ENCODE results near the gene FCRL5.
A peak's percentile ranks its signal among the peaks of the same experiment; 100 is the strongest.
"Not testable (repeated sequence)": the region's sequence is repeated elsewhere in the genome, so short reads cannot be mapped to it uniquely, and the experiment has no call there.

Gene FCRL5

DNA sequence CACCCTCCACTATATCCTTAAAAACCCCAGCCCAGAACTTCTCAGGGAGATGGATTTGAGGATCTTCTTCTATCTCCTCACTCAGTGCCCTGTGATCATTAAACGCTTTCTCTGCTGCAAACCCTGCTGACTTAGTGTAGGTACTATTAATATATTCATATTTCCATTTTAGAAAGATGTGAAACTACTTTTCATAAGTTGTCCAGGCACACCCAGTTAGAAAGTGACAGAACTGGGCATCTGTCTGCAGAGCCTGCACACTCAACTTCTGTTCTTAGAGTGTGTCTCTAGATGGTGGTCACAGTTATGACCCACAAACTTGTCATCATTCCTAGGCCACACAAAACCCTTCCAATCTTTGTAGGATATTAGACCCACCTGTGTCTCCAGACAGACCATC, 55.0 kb downstream of the FCRL5 start:
- in situ Hi-C loops (cut with HindIII; ENCODE audit: low pct_ligation_motif_present, low pct_unique_long_range_greater_than_20kb, low sequenced_read_pairs), result no loop called here
- DNase-seq, result no peak

DNA sequence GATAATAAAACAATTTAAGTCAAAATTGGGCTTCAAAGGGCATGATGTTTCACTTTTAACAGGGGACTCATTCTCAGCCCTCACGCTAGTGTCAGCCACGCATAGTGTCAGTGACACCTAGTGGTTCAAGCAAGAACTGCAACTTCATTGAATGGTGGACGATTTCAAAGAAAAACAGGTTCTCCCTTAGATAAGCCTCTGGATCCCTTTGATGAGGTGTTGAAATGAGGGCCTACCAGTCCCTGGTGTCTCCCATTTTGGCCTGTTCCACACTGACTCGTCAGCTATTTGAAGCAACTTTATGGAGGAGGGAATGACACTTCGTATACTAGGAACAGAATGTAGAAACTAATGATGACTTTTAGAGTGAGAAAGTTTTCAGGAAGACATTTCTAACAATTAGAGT, 56.2 kb downstream of the FCRL5 start:
- DNase-seq, result peak; percentile 54
- in situ Hi-C loops (cut with HindIII; ENCODE audit: low pct_ligation_motif_present, low pct_unique_long_range_greater_than_20kb, low sequenced_read_pairs), result no loop called here

DNA sequence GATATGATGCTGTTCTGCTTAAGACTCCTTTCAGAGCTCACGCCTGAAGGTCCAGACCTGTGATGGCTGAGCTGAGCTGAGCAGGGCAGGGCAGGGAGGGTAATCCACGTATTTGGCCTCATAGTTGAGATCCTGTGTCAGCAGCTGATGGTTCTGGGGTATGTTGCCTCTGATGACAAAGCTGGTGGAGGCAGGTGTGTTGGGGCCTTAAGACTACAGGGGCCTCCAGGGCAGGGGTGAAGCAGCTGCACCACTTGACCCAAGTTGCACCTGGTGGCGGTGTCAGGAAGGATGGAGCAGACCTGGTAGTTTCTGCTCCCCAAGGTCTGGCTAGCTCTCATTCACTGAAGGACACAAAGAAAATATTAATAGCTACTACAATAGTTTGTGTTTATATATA, 57.0 kb downstream of the FCRL5 start:
- in situ Hi-C loops (cut with HindIII; ENCODE audit: low pct_ligation_motif_present, low pct_unique_long_range_greater_than_20kb, low sequenced_read_pairs), result no loop called here
- no peak for DNase-seq

DNA sequence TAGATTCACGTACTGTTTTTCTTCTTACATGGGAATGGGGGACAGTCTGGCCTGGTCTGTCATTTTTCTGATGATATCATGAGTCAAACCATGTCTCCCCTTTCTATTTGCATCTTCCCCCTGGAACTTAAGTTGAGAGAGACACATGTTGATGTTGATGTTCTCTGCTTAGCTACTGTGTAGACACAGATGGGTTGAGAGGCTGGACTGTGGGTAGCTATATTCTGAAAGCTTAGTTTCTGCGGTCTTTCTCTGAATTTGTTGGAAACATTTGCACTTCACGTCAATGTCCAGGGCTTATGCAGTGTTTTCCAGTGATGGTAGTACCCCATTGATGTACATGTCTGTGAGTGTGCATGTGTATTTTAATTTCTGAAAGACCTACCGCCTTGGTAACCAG, 58.2 kb downstream of the FCRL5 start:
- no peak for DNase-seq
- in situ Hi-C loops (cut with HindIII; ENCODE audit: low pct_ligation_motif_present, low pct_unique_long_range_greater_than_20kb, low sequenced_read_pairs), result no loop called here

DNA sequence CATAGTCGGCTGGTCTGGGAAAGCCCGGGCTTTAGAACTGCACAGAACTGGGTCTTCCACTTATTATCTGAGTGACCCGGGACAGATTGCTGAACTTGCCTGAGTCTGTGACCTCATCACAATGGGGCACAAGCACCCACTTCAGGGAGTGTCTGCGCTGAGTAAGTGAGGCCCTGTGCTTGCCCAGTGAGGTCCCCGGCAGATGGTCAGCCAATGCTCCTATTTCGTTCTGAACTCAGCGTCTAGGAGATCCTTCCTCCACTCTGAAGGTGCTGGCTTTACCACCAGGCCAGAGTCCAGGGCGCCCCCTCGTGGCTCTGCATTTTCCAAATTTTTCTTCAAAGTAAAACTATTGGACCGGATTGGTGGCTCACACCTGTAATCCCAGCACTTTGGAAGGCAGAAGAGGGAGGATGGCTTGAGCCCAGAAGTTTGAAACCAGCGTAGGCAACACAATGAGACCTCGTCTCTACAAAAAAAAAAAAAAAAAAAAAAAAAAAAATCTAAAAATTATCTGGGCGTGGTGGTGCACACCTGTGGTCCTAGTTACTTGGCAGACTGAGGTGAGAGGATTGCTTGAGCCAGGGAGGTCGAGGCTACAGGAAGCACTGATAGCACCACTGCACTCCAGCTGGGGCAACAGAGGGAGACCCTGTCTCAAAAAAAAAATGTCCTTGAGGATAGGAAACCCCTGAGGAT, 61.7 kb downstream of the FCRL5 start:
- peak; percentile 71 for DNase-seq
- in situ Hi-C loops (cut with HindIII; ENCODE audit: low pct_ligation_motif_present, low pct_unique_long_range_greater_than_20kb, low sequenced_read_pairs), result no loop called here

DNA sequence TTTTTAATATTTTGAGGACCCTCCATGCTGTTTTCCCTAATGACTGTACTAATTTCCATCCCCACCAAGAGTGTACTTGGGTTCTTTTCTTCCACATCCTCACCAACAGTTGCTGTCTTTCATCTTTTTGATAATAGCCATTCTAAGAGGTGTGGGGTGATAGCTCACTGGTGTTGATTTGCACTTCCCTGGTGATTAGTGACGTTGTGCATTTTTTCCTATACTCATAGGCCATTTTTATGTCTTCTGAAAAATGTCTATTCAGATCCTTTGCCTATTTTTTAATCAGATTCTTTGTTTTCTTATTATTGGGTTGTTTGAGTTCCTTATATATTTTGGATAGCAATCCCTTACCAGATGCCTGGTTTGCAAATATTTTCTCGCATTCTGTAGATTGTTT, 64.2 kb downstream of the FCRL5 start:
- in situ Hi-C loops (cut with HindIII; ENCODE audit: low pct_ligation_motif_present, low pct_unique_long_range_greater_than_20kb, low sequenced_read_pairs), result no loop called here
- DNase-seq, result no peak

DNA sequence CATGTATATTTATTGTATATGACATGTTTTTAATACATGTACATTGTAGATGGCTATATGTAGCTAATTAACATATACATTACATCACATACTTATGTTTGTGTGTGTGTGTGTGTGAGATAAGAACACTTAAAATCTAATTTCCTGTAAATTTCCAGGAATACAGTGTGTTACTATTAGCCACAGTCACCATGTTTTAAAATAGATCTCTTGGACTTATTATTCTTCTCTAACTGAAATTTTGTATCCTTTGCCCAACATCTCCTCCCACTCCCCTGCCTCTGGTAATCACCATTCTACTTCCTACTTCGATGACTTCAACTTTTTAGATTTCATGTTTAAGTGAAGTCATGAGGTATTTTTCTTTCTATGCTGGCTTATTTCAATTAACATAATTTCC, 64.8 kb downstream of the FCRL5 start:
- in situ Hi-C loops (cut with HindIII; ENCODE audit: low pct_ligation_motif_present, low pct_unique_long_range_greater_than_20kb, low sequenced_read_pairs), result no loop called here
- no peak for DNase-seq

DNA sequence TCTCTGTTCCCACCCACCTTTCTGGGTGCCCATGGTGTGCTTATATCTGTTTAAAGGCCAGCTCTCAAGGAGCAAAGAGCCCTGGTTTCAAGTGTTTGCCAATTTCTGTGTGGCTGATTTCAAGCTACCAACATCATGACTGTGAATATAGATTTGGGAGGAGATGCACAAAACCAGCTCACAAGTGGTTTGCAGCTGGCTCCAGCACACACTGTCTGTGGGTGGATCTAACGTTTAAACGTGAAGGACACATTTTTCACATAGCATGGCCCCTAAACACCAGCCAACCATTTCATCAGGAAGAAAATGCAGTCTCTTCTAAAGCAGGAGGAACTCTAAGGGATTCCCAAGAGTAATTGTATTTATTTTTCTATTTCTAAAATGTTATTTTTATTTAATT, 65.2 kb downstream of the FCRL5 start:
- in situ Hi-C loops (cut with HindIII; ENCODE audit: low pct_ligation_motif_present, low pct_unique_long_range_greater_than_20kb, low sequenced_read_pairs), result no loop called here
- DNase-seq, result no peak

DNA sequence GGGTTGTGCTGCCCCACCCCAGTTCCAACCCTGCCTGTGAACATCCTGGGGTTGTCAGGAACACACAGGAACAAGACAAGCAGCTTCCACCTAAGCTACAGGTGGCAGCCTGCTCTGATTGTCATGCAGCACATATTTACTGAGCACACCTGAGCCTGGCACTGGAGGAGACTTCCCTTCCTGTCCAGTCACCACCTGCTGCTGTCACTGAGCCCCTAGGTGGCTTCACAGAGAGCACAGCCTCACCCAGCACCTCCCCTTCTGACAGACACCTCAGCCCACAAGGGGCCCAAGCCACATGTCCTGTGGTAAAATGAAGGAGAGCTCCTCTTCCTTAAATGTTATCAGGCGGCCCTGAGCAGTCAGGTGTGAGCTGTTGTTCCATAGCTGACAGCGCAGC, 65.9 kb downstream of the FCRL5 start:
- DNase-seq; in situ Hi-C loops (cut with HindIII; ENCODE audit: low pct_ligation_motif_present, low pct_unique_long_range_greater_than_20kb, low sequenced_read_pairs): not testable (repeated sequence)

DNA sequence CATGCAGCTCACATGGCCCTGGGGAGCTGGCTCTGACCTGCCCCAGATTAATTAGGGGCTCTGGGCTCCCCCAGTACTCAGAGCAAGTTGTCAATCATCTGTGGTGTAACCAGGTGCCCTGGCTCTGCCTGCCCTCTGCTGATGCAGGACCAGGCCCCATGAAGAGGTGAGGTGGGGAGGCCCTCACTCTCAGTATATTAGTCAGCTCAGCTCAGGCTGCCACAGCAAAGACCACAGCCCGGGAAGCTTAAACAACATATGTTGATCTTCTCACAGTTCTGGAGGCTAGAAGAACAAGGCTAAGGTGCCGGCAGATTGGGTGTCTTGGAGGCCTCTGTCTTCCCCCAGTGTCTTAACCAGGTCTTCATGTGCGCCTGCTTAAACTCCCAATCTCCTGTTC, 66.5 kb downstream of the FCRL5 start:
- no peak for DNase-seq
- in situ Hi-C loops (cut with HindIII; ENCODE audit: low pct_ligation_motif_present, low pct_unique_long_range_greater_than_20kb, low sequenced_read_pairs), result no loop called here

DNA sequence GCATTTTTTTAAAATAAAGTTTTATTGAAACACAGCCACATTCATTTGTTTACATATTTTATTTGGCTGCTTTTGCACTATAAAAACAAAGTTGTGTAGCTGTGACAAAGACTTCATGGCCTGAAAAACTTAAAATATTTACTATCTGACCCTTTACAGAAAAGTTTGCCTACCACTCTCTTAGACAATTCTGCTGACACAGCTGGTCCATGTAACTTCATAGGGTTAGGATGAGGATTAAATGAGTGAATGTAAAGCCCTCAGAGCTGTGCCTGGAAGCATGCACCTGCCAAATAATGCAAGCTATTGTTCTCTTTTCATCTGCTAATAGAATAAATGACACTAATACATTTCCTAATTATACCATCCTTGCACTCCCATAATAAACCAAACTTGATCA, 67.7 kb downstream of the FCRL5 start:
- in situ Hi-C loops (cut with HindIII; ENCODE audit: low pct_ligation_motif_present, low pct_unique_long_range_greater_than_20kb, low sequenced_read_pairs), result no loop called here
- DNase-seq, result no peak

DNA sequence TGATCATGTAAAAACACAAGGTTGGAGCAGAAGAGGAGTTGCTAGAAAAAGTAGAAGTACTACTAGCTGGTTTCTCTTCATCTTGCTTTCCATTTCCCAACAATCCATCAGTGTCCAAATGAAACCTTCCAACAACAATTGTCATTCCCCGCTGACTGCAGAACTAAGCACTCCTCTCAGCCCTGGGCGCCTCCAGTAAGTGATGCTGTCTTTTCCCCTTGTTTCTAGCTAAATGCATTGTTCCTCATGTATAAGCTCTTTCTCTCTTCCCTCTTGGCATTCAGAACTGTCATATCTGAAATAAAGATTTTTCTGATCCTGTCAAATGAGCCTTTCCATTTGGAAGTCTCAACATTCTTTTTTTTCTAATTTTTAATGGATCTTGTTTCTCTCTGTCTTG, 68.7 kb downstream of the FCRL5 start:
- DNase-seq, result no peak
- in situ Hi-C loops (cut with HindIII; ENCODE audit: low pct_ligation_motif_present, low pct_unique_long_range_greater_than_20kb, low sequenced_read_pairs), result no loop called here

DNA sequence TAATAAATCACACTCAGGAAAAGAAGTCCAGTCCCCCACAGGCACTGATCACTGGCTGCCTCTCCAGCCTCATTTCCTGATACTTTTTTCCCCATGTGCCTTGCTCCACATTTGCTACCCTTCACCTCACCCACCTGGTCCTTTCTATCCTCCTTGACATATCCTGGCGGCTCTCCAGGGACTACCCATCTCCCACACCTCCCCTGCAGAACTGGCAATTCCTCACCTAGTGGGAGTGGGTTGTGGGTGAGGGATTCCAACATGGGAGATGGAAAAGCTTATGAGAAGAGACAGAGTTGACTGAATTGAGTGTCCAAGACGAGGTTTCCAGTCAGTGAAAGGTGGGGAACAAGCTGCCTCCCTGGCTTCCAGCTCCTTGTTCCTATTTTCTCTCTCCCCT, 69.6 kb downstream of the FCRL5 start:
- in situ Hi-C loops (cut with HindIII; ENCODE audit: low pct_ligation_motif_present, low pct_unique_long_range_greater_than_20kb, low sequenced_read_pairs), result no loop called here
- no peak for DNase-seq

DNA sequence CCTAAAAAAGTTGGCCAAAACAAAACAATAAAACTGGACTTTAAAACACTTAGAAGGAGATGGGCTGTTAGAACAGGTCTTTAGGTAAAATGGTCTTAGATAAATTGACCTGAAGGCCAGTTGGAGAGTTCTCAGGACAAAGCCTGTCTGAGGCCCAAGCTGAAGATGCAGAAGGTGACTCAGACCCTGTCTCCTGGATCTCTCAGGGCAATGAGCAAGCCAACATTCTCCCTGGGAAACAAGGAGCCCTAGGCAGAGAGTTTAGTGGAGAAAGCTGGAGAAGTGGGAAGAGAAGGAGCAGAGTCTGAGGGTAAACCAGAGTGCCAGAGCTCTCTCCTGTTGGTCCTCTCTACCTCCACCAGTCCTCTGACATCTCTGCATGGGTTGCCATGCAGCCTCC, 70.1 kb downstream of the FCRL5 start:
- no peak for DNase-seq
- in situ Hi-C loops (cut with HindIII; ENCODE audit: low pct_ligation_motif_present, low pct_unique_long_range_greater_than_20kb, low sequenced_read_pairs), result no loop called here

DNA sequence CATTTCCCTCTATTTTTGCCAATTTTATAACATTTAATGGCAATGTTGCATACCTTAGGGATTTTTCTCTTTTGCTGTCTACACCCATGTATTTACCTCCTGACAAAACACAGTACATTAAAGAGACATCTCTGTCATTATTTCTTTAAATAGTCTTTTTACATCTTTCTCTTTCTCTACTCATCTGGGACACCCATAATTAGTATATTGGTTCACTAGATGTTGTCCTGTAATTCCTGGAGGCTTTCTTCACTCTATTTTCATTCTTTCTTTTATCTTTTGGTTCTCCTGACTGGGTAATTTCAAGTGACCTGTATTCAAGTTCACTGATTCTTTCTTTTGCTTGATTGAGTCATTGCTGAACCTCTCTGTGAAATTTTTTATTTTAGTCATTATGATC, 74.3 kb downstream of the FCRL5 start:
- DNase-seq, result no peak
- in situ Hi-C loops (cut with HindIII; ENCODE audit: low pct_ligation_motif_present, low pct_unique_long_range_greater_than_20kb, low sequenced_read_pairs), result no loop called here

DNA sequence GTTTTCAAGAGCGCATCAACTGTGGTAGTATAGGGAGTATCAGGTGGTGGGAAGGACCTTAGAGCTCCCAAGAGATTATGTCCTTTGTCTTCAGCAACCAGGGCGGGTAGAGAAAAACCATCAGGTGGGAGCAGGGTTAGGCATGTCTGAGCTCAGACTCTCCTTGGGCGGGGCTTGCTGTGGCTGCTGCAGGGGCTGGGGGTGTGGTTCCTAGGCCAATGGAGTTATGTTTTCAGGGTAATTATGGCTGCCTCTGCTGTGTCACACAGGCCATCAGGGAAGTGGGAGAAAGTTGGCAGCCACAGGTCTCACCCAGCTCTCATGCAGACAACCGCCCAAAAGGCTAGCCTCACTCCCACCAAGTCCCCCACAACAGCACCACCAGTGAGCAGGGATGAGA, 74.9 kb downstream of the FCRL5 start:
- no peak for DNase-seq
- in situ Hi-C loops (cut with HindIII; ENCODE audit: low pct_ligation_motif_present, low pct_unique_long_range_greater_than_20kb, low sequenced_read_pairs), result no loop called here

DNA sequence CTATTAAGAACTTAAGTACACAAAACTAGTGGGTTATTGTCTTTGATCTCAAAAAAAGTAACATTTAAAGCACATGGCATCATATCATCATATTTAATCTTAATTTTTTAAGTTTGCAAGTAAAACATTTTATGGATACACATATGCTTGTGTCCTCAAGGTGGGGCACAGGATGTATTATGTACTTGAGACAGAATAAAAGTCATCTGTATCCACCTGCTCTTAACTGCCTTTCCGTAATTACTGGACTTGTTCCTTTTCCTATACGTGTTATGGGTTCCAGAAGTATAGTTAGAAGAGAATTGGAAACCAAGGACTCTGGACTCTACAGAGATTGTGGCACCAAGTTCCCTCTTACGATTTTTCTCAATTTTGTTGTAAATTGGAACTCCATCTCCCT, 79.4 kb downstream of the FCRL5 start:
- in situ Hi-C loops (cut with HindIII; ENCODE audit: low pct_ligation_motif_present, low pct_unique_long_range_greater_than_20kb, low sequenced_read_pairs), result no loop called here
- DNase-seq, result no peak

DNA sequence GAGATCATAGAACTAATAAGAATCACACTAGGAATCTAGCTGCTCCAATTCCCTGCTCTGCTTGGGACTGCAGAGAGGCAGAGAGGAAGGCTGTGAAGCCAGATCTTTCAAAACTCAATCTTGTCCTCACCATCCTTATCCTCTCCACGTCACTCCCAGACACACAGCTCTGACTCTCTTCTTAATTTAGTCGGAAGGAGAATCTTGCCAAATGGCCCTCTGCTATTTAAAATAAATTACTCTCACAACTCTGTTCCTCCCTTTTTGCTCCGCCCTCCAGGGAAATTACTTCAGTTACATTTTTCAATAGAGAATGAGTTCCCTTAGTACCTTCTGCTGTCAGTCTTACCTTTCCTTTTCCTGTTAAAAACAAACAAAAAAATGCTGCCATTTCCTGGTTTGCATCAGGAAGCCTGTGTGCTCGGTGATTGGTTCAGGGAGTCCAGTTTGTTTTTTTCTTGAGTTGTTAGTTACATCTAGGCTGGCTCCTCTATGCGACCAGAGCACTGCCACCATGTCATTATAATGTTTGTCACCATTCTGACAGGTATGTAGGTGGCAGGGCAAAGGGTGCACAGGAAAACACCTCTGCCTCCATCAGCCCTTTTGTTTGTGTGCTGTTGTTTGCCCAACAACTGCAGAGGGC, 80.1 kb downstream of the FCRL5 start:
- DNase-seq, result no peak
- in situ Hi-C loops (cut with HindIII; ENCODE audit: low pct_ligation_motif_present, low pct_unique_long_range_greater_than_20kb, low sequenced_read_pairs), result no loop called here

DNA sequence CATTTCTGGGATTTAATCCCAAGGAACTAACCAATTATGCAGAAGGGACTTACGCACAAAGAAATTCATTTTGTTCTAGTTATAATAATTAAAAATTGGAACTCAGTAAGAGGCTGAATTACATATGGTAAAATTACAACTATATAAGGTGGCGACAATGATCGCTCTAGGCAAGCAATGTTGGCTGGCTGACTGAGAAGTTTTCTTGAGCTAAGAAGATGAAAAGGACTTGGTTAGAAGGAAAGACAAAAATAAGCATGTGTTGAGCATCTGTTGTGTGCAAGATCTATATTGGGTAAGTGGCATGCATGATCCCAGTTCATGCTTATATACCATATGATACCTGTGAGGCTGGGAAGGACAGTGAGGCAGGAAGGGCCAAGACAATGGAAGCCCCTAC, 80.8 kb downstream of the FCRL5 start:
- no peak for DNase-seq
- in situ Hi-C loops (cut with HindIII; ENCODE audit: low pct_ligation_motif_present, low pct_unique_long_range_greater_than_20kb, low sequenced_read_pairs), result no loop called here

DNA sequence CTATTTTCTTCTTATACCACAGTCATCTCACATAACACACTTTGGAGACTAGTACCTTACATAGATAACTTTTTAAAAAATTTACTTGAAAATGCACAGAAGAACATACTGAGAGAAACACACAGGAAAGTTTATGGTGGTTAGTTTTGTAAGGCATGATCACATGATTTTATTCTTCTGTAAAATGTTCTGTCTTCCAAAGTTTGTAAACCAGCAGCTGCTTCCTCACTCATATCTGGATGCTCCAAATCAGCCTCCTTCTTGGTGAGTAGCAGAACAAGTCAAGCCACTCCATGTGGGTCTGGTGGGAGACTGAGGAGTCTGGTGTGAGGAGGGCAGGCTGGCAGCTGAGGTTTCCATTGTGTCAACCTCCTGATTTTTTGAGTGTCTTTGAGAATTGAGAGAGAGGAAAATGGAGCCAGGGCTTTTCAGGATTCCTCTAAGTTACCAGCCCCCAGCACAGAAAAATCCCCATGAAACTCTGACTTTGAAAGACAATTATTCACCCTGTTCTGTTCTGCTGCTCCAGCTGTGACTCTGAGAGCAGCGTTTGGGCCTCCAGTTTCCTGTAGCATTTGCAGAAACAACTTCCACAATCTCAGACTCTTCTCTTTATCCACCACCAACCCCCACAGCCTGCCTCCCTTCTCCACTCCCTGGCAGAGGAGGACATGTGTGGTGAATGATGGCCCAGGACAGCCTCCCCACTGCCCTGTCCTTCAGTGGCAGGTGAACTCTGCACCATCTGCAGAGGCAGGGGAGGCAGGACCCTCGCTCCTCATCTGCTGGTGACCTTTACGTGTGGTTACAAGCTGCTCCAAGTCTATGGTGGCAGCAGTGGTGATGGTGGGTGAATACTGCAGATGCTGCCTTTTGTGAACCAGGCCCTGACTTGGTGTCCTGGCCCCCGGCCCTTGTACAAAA, 82.3 kb downstream of the FCRL5 start:
- in situ Hi-C loops (cut with HindIII; ENCODE audit: low pct_ligation_motif_present, low pct_unique_long_range_greater_than_20kb, low sequenced_read_pairs), result no loop called here
- no peak for DNase-seq
